Iris pigment epithelial cell (primary cell): ENCODE results near the gene TMEM150B.

Experiments
- DNase-seq: peaks from one replicate; pipeline ENCODE4 v3.0.0-alpha.2; 2011; ENCODE audit warnings: low read depth

The TMEM150B gene

GRCh38 chr19:55354698-55355212, 29.6 kb upstream of the TMEM150B start, which contains the start of gene COX6B2:
Gene COX6B2 (minus strand): TSS chr19:55354719. CDS start chr19:55354521, 198 bp downstream.
- no peak for DNase-seq

DNA sequence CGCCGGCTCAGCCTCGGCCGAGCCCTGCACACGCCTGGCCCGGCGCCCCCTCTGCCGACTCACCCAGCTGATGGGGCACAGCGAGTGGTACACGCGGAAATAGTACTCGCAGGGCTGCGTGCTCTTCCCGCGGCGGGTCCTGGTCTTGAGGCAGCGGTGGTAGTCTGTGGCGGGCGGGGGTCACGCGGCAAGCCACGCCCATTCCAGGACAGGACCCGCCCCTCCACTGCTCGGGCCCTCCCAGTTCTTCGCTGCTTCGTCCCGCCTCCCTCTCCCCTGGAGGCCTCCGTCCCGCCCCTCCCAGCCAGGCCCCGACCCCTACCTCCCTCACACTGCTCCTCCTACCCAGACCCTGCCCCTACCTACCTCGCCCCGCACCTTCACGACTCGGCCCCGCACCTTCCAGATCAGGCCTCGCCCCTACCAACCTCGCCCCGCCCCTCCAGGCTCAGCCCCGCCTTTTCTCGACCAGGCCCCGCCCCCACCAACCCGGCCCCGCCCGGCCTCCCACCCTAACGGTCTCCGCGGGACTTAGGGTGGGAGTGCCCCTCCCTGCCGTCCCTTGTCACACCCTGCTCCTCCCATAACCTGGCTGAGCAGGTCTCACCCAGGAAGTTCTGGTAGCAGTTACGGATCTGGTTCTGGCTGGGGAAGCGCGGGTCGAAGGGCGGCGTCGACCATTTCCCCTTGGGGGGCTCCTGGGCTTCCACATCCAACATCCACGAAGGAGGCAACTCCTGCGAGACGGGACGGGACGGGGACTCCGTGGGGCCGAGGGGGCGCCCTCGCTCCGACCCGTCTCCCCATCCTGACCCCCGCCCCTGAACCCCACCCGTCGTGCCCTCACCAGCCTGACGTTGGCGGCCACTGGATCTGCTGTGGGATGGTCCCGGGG, 28.9 kb upstream of the TMEM150B start:
- peak; percentile 49 for DNase-seq

DNA sequence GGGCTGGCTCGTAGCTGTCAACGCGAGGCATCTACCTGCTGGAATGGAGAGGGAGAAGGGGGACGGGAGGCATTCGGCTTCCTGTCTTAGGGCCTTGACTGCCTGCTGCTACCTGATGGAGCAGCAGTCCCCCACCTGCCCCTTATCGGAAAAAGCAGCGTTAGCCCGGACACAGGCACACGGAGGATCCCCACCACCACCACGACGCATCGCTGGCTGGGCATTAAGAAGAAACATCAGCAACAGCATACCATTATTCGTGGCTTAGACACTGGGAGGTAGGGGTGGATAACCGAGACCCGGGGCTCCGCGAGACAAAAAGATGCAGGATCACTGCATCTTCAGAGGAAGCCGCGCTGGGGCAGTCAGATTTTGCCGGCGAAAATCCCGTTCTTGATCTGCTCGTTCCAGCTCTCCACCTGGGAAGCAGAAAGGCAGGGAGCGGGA, 28.2 kb upstream of the TMEM150B start:
- DNase-seq = no peak

GRCh38 chr19:55352549-55353145, 27.5 kb upstream of the TMEM150B start:
- DNase-seq = no peak

DNA sequence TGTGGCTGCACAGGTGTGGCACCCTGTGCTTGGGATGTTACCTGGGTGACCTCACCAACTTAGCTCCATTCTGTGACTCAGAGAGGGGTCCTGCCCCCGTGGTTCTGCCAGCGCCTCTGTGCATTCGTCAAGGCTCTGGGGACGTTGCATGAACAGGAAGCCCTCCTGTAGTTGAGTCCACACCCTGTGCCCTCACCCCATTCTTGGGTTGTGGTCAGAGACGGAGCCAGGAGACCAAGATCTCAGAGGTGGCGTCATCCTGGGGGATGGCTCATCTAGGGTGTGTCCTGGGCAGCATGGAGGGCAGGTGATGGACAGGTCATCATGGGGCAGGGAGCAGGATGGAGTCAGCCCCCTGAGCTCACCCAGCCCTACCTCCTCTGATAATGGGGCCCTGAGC, 26.9 kb upstream of the TMEM150B start:
- no peak for DNase-seq

GRCh38 chr19:55350620-55351315, 25.6 kb upstream of the TMEM150B start:
- no peak for DNase-seq

GRCh38 chr19:55348317-55349034, 23.3 kb upstream of the TMEM150B start:
- no peak for DNase-seq

DNA sequence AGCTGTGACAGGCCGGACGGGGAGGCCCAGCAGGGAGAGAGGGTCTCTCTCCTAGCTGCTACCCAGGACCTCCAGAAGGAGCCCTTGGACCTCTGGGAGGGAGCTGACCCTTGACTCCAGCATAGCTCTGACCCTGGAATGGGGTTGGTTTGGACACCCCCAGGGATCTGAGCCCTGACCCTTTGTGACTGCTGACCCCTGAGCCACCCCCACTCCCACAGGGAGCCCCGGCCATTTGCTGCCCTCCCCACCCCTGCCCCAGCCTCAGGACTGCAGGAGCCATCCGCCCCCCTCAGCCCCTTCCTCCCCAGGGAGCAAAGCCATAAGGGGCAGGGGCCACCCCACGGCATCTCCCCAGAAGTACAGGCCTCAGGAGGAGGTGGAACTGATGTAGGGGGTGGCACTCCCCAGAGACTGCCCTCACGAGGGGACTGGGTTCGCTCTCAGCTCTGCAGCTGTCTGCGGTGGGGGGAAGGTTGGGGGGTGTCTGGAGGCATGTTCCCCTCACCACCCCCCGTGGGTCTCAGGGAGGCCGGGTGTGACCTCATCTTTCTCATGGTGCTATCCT, 22.4 kb upstream of the TMEM150B start:
- DNase-seq = no peak

DNA sequence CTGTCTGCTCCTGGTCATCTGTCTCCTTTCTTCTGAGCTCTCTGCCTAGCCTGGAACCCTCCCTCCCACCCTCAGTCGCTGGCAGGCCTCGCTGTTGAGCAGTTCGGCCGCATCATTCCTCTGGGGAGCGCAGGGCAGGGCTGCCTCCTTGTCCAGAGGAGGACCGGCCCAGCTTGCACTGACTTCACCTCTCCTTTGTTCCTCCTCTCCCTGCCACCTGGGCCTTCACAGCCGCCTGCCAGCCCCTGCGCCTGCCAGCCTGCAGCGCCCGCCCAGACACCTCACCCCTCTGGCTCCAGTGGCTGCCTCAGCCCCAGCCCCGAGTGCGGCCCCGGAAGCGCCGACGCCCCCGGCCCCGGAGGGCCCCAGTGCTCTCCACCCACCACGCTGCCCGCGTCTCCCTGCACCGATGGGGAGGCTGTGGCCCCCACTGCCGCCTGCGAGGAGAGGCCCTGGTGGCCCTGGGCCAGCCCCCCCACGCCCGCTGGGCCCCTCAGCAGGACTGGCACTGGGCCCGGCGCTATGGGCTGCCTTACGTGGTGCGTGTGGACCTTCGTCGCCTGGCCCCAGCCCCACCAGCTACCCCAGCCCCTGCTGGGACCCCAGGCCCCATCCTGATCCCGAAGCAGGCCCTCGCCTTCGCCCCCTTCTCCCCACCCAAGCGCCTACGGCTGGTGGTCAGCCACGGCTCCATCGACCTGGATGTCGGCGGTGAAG, 21.7 kb upstream of the TMEM150B start:
- no peak for DNase-seq

- no peak for DNase-seq
Measured at GRCh38 chr19:55345818-55346724, 20.9 kb upstream of the TMEM150B start.

GRCh38 chr19:55345101-55345817, 20.1 kb upstream of the TMEM150B start:
- DNase-seq = no peak

GRCh38 chr19:55344444-55344843, 19.3 kb upstream of the TMEM150B start:
- no peak for DNase-seq

- DNase-seq = no peak
Measured at GRCh38 chr19:55341595-55342531, 16.7 kb upstream of the TMEM150B start.

DNA sequence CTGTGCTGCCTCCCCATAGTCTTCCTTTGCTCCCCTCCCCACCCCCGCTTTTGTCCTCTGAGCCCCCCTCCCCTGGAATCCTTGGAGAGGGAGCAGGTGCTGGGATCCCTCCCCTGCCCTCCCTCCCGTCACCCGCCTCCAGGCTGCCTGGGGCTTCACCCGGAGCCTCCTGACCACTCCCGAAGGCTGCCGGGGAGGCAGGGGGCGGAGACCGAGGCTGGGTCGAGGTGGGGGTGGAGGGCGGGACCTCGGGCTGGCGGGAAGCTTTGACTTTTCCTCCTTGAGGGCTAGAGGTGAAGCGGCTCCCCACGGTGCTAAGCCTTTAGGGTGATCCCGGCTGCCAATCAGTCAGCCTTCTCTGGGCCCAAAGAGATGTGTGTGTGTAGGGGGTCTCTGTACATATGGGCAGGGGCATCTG, 16.0 kb upstream of the TMEM150B start:
- DNase-seq = peak; percentile 60

- no peak for DNase-seq
Measured at GRCh38 chr19:55340784-55341147, 15.6 kb upstream of the TMEM150B start.

DNA sequence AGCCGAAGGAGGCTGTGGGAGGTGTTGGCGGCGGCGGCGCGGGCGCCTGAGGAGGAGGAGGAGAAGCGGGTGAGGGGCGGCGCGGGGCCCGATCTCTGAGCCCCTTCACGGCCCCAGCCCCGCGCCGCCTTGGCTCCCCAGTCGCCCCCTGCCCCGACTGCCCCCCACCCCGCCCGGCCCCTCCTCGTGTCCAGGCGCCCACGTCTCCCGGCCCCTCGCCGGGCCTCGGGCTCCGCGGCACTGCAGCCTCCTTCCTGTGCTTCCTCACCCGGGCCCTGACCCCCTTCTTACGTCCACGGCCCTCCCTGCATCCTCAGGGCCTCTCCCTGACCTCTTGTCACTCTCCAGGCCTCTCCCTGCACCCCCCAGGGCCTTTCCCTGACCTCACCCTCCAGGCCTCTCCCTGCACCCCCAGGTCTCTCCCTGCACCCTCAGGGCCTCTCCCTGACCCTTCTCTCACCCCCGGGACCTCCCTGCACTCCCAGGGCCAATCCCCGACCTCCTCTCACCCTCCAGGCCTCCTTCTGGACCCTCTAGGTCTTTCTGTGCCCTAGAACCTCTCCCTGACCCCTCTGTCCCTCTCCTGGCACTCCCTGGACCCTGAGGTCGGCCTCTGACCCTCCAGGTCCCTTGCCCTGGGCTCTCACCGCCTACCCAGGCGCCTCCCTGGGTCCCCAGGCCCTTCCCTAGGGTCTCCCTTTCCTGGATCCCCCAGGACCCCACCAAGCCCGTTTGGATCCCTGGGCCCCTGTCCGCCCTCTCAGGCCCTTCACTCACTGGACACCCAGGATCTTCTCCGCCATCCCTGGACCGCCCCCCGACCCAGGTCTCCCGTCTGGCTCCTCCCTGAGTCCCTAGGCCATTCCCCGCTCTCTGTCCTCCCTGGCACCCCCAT, 15.0 kb upstream of the TMEM150B start:
- DNase-seq = no peak
